ENCODE measurements around the gene ATP8B4.

DNA sequence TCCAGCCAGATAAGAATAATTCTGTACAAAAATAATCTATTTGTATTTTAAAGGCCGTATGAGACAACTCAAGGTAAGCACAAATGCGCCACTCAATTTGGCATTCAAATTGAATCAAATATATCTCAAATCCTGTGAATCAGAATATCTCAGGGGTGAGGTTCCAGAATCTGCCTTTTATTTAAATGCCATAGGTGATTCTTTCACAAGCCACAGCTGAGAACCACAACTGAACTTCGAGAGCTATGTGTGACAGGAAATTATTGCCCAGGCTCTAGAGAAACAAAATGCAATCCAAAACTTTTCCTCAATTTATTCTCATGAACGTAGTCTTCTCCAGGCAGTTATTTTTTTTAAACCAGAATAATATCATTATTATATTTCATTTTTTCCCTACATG lies 11.9 kb downstream of the ATP8B4 start:
- TF ChIP-seq POLR2AphosphoS5 (IDR thresholded peaks at IDR 0.05) (no peak), CTCF (IDR thresholded peaks at IDR 0.05) (no peak), POLR2A (IDR thresholded peaks at IDR 0.05) (no peak)
